Lower leg skin (tissue), 3 donors: ENCODE measurements around the gene ACADVL.

ENCODE experiments used
- CTCF ChIP-seq, 3 donors: fragments of 450-650 bp; IDR thresholded peaks; one replicate each; pipeline ENCODE4 v1.5.1; 2016; ENCODE audit warnings: antibody characterized with exemption in 3 of 3, mild to moderate bottlenecking in 3 of 3, moderate library complexity in 2 of 3
- POLR2A ChIP-seq, 2 donors: fragments of 450-650 bp; IDR thresholded peaks; one replicate each; pipeline ENCODE4 v1.6.1; 2016 to 2017; ENCODE audit warnings: antibody characterized with exemption in 2 of 2, mild to moderate bottlenecking in 1 of 2, moderate library complexity in 1 of 2

GRCh38 chr17:7260651-7261378, 41.1 kb downstream of the ACADVL start:
- TF ChIP-seq CTCF (IDR thresholded peaks at IDR 0.05) (no peak), POLR2A (IDR thresholded peaks at IDR 0.05) (no peak)
